H1 (cell line): Measurements from ENCODE around the gene RNF225. TPM values are rescaled to one million over a fixed set of nuclear protein-coding genes. Genes with fewer than 3 reads are reported as not detected.
A peak's percentile ranks its signal among the peaks of the same experiment; 100 is the strongest.

Experiments
- ASH2L ChIP-seq: fragments of 200-600, 300-600 bp; sonication (generic); IDR thresholded peaks from one replicate; pipeline ENCODE4 v1.7.1; 2017; ENCODE audit warnings: low read length
- ATF2 ChIP-seq: IDR thresholded peaks from 2 replicates; pipeline ENCODE4 v1.6.1; 2012; ENCODE audit warnings: low read length, inconsistent platforms
- ATF3 ChIP-seq: IDR thresholded peaks from 2 replicates; pipeline ENCODE4 v1.6.1; 2011; ENCODE audit warnings: low read depth, mild to moderate bottlenecking, low read length; ENCODE audit not compliant: insufficient read depth
- CBX8 ChIP-seq: fragments of 300-800, 300-1000 bp; sonication (generic); IDR thresholded peaks from 2 replicates; pipeline ENCODE4 v1.7.1; 2016; ENCODE audit warnings: low read depth, low read length, borderline replicate concordance
- CHD1 ChIP-seq: IDR thresholded peaks from 2 replicates; pipeline ENCODE4 v1.6.1; 2012; ENCODE audit warnings: low read depth, low read length, improper control_type of control experiment
- CHD2 ChIP-seq: IDR thresholded peaks from 2 replicates; pipeline ENCODE4 v1.6.1; 2012; ENCODE audit warnings: low read length, improper control_type of control experiment
- EP300 ChIP-seq, 2 experiments: IDR thresholded peaks; 1 replicate in 1 of 2; 2 replicates in 1 of 2; pipeline ENCODE4 v1.6.1; 2011 to 2012; ENCODE audit warnings: low read depth in 2 of 2, low read length in 2 of 2, mild to moderate bottlenecking in 2 of 2, borderline replicate concordance in 1 of 2, inconsistent platforms in 1 of 2, moderate library complexity in 1 of 2
- EZH2 ChIP-seq: fragments of 200-600 bp; sonication (generic); IDR thresholded peaks from 2 replicates; pipeline ENCODE4 v1.7.1; 2012; ENCODE audit warnings: low read depth, mild to moderate bottlenecking, moderate library complexity, low read length, inconsistent platforms; ENCODE audit not compliant: severe bottlenecking
- FOSL1 ChIP-seq: IDR thresholded peaks from 2 replicates; pipeline ENCODE4 v1.6.1; 2011; ENCODE audit warnings: mild to moderate bottlenecking, low read depth, low read length, moderate library complexity; ENCODE audit not compliant: insufficient read depth
- GABPA ChIP-seq: IDR thresholded peaks from 2 replicates; pipeline ENCODE4 v1.6.1; 2011; ENCODE audit warnings: mild to moderate bottlenecking, low read length, moderate library complexity, borderline replicate concordance; ENCODE audit not compliant: insufficient read depth
- MAX ChIP-seq: IDR thresholded peaks from 2 replicates; pipeline ENCODE4 v1.6.1; 2012; ENCODE audit warnings: inconsistent platforms
- POLR2A ChIP-seq, 2 experiments: IDR thresholded peaks; 1 replicate in 1 of 2; 2 replicates in 1 of 2; pipeline ENCODE4 v1.6.1; 2011; ENCODE audit warnings: low read depth in 2 of 2, low read length in 2 of 2, mild to moderate bottlenecking in 2 of 2; ENCODE audit errors: control extremely low read depth in 1 of 2
- RXRA ChIP-seq: IDR thresholded peaks from 2 replicates; pipeline ENCODE4 v1.6.1; 2011; ENCODE audit warnings: low read depth, mild to moderate bottlenecking, low read length, moderate library complexity; ENCODE audit not compliant: insufficient read depth
- SIN3A ChIP-seq, 2 experiments: IDR thresholded peaks in 1 of 2; conservative IDR thresholded peaks in 1 of 2; 2 replicates each; pipeline ENCODE4 v1.6.1; 2011 to 2012; ENCODE audit warnings: low read length in 2 of 2, improper control_type of control experiment in 1 of 2, low read depth in 1 of 2, mild to moderate bottlenecking in 1 of 2
- SP1 ChIP-seq: IDR thresholded peaks from 2 replicates; pipeline ENCODE4 v1.6.1; 2011; ENCODE audit warnings: low read depth, low read length
- SP4 ChIP-seq: IDR thresholded peaks from 2 replicates; pipeline ENCODE4 v1.6.1; 2012; ENCODE audit warnings: low read length, inconsistent platforms
- TAF1 ChIP-seq: IDR thresholded peaks from 2 replicates; pipeline ENCODE4 v1.6.1; 2011; ENCODE audit warnings: mild to moderate bottlenecking, low read depth, low read length
- TAF7 ChIP-seq: optimal IDR thresholded peaks from 2 replicates; pipeline ENCODE3; 2011; ENCODE audit warnings: low read depth, mild to moderate bottlenecking, inconsistent platforms, low read length, moderate library complexity, borderline replicate concordance
- ZNF274 ChIP-seq: IDR thresholded peaks from 2 replicates; pipeline ENCODE4 v1.7.0; 2012; ENCODE audit warnings: low read length, borderline replicate concordance; ENCODE audit errors: extremely low read depth
- polyA plus RNA-seq, 7 experiments: library from polyadenylated mRNA; depleted of rRNA in 3 of 7; stranded (reverse) in 5 of 7; unstranded in 2 of 7; fragments of >200 nt in 5 of 7; fragments of 200-250 nt in 2 of 7; gene quantifications; 1 replicate in 5 of 7; 2 replicates in 1 of 7; 4 replicates in 1 of 7; pipeline versions ENCODE4 v1.2.1 to v1.2.3, GENCODE V29; 2011 to 2013; ENCODE audit warnings: missing spikeins in 2 of 7, mixed read lengths in 2 of 7
- total RNA-seq: library from RNA; stranded (reverse); fragmentation: NEBNext Ultra II Directional; extraction: Animal tissue kit (Norgen Biotek cat#: 25700); gene quantifications from 2 replicates; pipeline ENCODE4 v1.2.1, GENCODE V29; 2021

Gene RNF225
- total and polyA plus RNA-seq, 2 of the 8 experiments (the other 6 are each of a cell fraction or from before 2014, with no cell fraction given): 0.17 to 1.0 TPM

GRCh38 chr19:58400916-58401839 is 5.7 kb downstream of the RNF225 start (continued):
- TF ChIP-seq ATF3 (0 out of 2 replicates have a peak, but pooled peaks have one; percentile 53), ATF2 (no peak), EZH2 (no peak), TAF1 (peak; percentile 95), RXRA (no peak), ZNF274 (no peak), SIN3A (conservative IDR thresholded peaks at IDR 0.05 in 1 of 2, IDR thresholded peaks at IDR 0.05 in 1 of 2; ENCODE audit: low read depth in 1 of 2, low read length in 2 of 2) (peak in 1 of 2 experiments; percentile 93; a peak in 2 of 4 replicates), EP300 (IDR thresholded peaks at IDR 0.05; ENCODE audit: borderline replicate concordance in 1 of 2, low read depth in 2 of 2, low read length in 2 of 2) (no peak), SP4 (no peak), SP1 (peak; percentile 65), POLR2A (IDR thresholded peaks at IDR 0.05; ENCODE audit: control extremely low read depth in 1 of 2, low read depth in 2 of 2, low read length in 2 of 2) (peak in 1 of 2 experiments; percentile 69; a peak in 1 of 3 replicates), MAX (peak; percentile 96), TAF7 (peak; percentile 58), CHD1 (no peak), FOSL1 (no peak), ASH2L (peak; percentile 20), CHD2 (0 out of 2 replicates have a peak, but pooled peaks have one; percentile 15), CBX8 (no peak), GABPA (no peak)
